ENCODE measurements around the gene DHRS1. TPM values are rescaled to one million over a fixed set of nuclear protein-coding genes. Genes with fewer than 3 reads are reported as not detected.
A peak's percentile ranks its signal among the peaks of the same experiment; 100 is the strongest.

Gene DHRS1
- total RNA-seq, 1 experiment from 2014 or later = 8.9 TPM

DNA sequence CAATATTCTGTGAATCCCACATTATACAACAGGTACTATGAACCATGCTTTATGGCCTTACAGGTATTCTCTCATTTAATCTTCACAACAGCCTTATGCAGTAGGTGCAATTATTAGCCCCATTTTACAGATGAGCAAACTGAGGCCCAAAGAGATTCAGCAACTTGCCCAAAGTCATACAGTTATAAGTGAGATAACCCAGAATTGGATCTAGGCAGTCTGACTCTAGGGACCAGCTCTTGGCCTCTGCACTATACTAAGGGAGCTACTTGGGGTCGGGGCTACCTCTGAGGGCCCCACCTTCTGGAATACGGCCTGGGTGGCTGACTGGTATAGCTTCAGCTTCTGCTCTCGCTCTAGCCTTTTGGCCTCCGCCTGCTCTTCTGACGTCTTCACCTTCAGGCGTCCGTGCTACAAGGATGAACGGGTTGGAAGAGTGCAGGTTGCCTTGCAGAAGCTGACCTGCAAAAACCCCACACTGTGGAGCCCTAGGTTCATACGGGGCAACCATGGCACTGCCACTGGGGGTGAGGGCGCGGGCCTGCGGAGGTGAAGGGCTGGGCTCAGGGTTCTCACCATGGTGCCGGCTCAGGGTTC is 28.9 kb downstream of the DHRS1 start:
- no peaks in the 10 kb centered on the region for H3K36me3 ChIP-seq (ENCODE audit: control insufficient read depth, insufficient read depth, low read length)
- peak; percentile 46 for ATAC-seq
- intact Hi-C loops (cut with micrococcal nuclease; ENCODE audit: unreplicated experiment) = no loop called here
- H3K27ac ChIP-seq (ENCODE audit: low read length) = peak overlapping the region; percentile 84
- no peak for DNase-seq (ENCODE audit: low read depth, low spot score)
- H3K27me3 ChIP-seq (ENCODE audit: control insufficient read depth, insufficient read depth, low read length) = no peaks in the 10 kb centered on the region
- ChIA-PET POLR2A (no interaction called here), CTCF (interaction anchor here (0.6 to 1.4 kb wide), 4 partner anchors 28 to 161 kb away, joined by 3 to 6 read pairs (median 4); partner anchors contain the start of gene TINF2)
- peaks cover 3% of the 10 kb centered on the region; the same call in 1 of the 2 replicates for H3K4me1 ChIP-seq (ENCODE audit: control insufficient read depth, insufficient read depth, low read length)
- peak overlapping the region; percentile 81 to 82 for H3K4me3 ChIP-seq (ENCODE audit: low read depth in 2 of 2, low read length in 2 of 2)
- no peaks in the 10 kb centered on the region for H3K9me3 ChIP-seq (ENCODE audit: control insufficient read depth, insufficient read depth, low read depth, low read length)
- in situ Hi-C loops (cut with HindIII; ENCODE audit: low pct_unique_long_range_greater_than_20kb, low sequenced_read_pairs) = no loop called here
- TF ChIP-seq SIN3A (IDR thresholded peaks at IDR 0.05; ENCODE audit: borderline replicate concordance, insufficient read depth, low read depth, low read length) = no peak
- TF ChIP-seq, protein P1, sequence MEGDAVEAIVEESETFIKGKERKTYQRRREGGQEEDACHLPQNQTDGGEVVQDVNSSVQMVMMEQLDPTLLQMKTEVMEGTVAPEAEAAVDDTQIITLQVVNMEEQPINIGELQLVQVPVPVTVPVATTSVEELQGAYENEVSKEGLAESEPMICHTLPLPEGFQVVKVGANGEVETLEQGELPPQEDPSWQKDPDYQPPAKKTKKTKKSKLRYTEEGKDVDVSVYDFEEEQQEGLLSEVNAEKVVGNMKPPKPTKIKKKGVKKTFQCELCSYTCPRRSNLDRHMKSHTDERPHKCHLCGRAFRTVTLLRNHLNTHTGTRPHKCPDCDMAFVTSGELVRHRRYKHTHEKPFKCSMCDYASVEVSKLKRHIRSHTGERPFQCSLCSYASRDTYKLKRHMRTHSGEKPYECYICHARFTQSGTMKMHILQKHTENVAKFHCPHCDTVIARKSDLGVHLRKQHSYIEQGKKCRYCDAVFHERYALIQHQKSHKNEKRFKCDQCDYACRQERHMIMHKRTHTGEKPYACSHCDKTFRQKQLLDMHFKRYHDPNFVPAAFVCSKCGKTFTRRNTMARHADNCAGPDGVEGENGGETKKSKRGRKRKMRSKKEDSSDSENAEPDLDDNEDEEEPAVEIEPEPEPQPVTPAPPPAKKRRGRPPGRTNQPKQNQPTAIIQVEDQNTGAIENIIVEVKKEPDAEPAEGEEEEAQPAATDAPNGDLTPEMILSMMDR (IDR thresholded peaks at IDR 0.05) = no peak
- TF ChIP-seq POLR2AphosphoS5 (IDR thresholded peaks at IDR 0.05; ENCODE audit: low read depth, low read length) = no peak
- TF ChIP-seq TCF7L2 (IDR thresholded peaks at IDR 0.05; ENCODE audit: low read depth, low read length) = no peak
- TF ChIP-seq, protein P2, sequence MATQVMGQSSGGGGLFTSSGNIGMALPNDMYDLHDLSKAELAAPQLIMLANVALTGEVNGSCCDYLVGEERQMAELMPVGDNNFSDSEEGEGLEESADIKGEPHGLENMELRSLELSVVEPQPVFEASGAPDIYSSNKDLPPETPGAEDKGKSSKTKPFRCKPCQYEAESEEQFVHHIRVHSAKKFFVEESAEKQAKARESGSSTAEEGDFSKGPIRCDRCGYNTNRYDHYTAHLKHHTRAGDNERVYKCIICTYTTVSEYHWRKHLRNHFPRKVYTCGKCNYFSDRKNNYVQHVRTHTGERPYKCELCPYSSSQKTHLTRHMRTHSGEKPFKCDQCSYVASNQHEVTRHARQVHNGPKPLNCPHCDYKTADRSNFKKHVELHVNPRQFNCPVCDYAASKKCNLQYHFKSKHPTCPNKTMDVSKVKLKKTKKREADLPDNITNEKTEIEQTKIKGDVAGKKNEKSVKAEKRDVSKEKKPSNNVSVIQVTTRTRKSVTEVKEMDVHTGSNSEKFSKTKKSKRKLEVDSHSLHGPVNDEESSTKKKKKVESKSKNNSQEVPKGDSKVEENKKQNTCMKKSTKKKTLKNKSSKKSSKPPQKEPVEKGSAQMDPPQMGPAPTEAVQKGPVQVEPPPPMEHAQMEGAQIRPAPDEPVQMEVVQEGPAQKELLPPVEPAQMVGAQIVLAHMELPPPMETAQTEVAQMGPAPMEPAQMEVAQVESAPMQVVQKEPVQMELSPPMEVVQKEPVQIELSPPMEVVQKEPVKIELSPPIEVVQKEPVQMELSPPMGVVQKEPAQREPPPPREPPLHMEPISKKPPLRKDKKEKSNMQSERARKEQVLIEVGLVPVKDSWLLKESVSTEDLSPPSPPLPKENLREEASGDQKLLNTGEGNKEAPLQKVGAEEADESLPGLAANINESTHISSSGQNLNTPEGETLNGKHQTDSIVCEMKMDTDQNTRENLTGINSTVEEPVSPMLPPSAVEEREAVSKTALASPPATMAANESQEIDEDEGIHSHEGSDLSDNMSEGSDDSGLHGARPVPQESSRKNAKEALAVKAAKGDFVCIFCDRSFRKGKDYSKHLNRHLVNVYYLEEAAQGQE (IDR thresholded peaks at IDR 0.05; ENCODE audit: insufficient read depth in 1 of 2, low read depth in 2 of 2, low read length in 1 of 2) = no peak
- BruUV-seq (replicated peaks) = no TSS peak

DNA sequence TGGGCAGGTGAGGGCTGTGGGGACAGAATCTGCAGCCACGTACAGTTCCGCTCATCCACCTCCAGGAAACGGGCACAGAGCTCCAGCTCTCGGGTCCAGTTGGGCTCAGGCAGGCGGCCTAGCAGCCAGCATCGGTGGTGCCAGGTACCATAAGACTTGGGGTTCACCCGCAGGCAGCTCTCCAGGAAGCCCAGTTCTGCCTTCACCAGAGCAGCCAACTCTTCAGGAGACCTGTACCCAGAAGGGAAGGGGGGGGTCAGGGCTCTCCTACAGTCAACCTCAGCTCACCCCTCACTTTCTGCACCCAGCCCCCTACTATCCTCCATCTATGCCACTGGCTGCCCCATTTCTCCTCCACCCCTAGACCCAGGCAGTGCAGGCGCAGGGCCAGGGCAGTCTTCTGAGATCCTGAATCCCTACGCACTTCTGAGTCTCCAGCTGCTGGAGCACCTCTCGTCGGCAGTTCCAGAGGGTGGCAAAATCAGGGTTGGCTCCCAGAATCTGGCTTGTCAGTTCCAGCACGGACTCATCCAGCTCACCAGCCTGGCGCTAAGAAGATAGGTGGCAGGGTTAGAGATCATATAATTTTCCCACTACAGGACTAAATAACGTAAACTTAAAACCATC is 29.6 kb downstream of the DHRS1 start:
- Histone ChIP-seq H3K9me3 (ENCODE audit: control insufficient read depth, insufficient read depth, low read depth, low read length) (no peaks in the 10 kb centered on the region), H3K4me1 (ENCODE audit: control insufficient read depth, insufficient read depth, low read length) (peaks cover 3% of the 10 kb centered on the region; the same call in 1 of the 2 replicates), H3K4me3 (ENCODE audit: low read depth in 2 of 2, low read length in 2 of 2) (no peak overlapping the region), H3K36me3 (ENCODE audit: control insufficient read depth, insufficient read depth, low read length) (no peaks in the 10 kb centered on the region), H3K27me3 (ENCODE audit: control insufficient read depth, insufficient read depth, low read length) (no peaks in the 10 kb centered on the region), H3K27ac (ENCODE audit: low read length) (no peak overlapping the region)
- intact Hi-C loops (cut with micrococcal nuclease; ENCODE audit: unreplicated experiment) (no loop called here), in situ Hi-C loops (cut with HindIII; ENCODE audit: low pct_unique_long_range_greater_than_20kb, low sequenced_read_pairs) (no loop called here)
- BruUV-seq (replicated peaks) = TSS peak; percentile 82
- DNase-seq (ENCODE audit: low read depth, low spot score) (no peak), ATAC-seq (no peak)
- TF ChIP-seq TCF7L2 (IDR thresholded peaks at IDR 0.05; ENCODE audit: low read depth, low read length) = no peak
- no peak for TF ChIP-seq POLR2AphosphoS5 (IDR thresholded peaks at IDR 0.05; ENCODE audit: low read depth, low read length)
- TF ChIP-seq, protein P1 (IDR thresholded peaks at IDR 0.05) = no peak
- CTCF ChIA-PET = interaction anchor here (1.4 kb wide), 1 partner anchor 37 kb away, joined by 4 read pairs; no protein-coding TSS in a partner anchor
- POLR2A ChIA-PET = no interaction called here

All from Panc1 (cell line).